ENCODE measurements around the gene FCHSD2. TPM values are rescaled to one million over a fixed set of nuclear protein-coding genes. Genes with fewer than 3 reads are reported as not detected.

FCHSD2 gene
- total RNA-seq, 1 donor from 2014 or later: 22.2 TPM

- H3K27me3 Mint-ChIP-seq (ENCODE audit: insufficient read depth, low read depth): no peaks in the 10 kb centered on the region
- H3K36me3 Mint-ChIP-seq: peaks cover 14% of the 10 kb centered on the region
These were observed 173.7 kb downstream of the FCHSD2 start for GRCh38 chr11:72968390-72968789.

GRCh38 chr11:72965672-72966071 is 176.4 kb downstream of the FCHSD2 start:
- H2AFZ ChIP-seq (replicated peaks): no peak overlapping the region
- H3K27ac ChIP-seq: no peak overlapping the region
- Mint-ChIP-seq H3K27me3 (ENCODE audit: insufficient read depth, low read depth) (no peaks in the 10 kb centered on the region), H3K36me3 (peaks cover 7% of the 10 kb centered on the region), H3K4me3 (no peak overlapping the region), H3K4me1 (peaks cover 2% of the 10 kb centered on the region), H3K27ac (no peak overlapping the region), H3K9me3 (no peaks in the 10 kb centered on the region)
- no peaks in the 10 kb centered on the region for H3F3A ChIP-seq (ENCODE audit: low read depth)
- no peak overlapping the region for H3K9ac ChIP-seq
- H3K4me1 ChIP-seq: no peaks in the 10 kb centered on the region
- DNase-seq (ENCODE audit: low spot score): no peak
- no peak for TF ChIP-seq EZH2 (IDR thresholded peaks at IDR 0.05)
- TF ChIP-seq CTCF (IDR thresholded peaks at IDR 0.05): no peak
- no peak for TF ChIP-seq EZH2phosphoT487 (IDR thresholded peaks at IDR 0.05)
- no peaks in the 10 kb centered on the region for H3K36me3 ChIP-seq
- no peaks in the 10 kb centered on the region for H3K9me3 ChIP-seq (ENCODE audit: low read depth)
- H3K27me3 ChIP-seq: no peaks in the 10 kb centered on the region
- no peak overlapping the region for H3K4me2 ChIP-seq
- no peak overlapping the region for H3K4me3 ChIP-seq
- H4K20me1 ChIP-seq (ENCODE audit: low read depth): no peaks in the 10 kb centered on the region
- H3K79me2 ChIP-seq (ENCODE audit: low read depth): no peaks in the 10 kb centered on the region

More at GRCh38 chr11:72968390-72968789, 173.7 kb downstream of the FCHSD2 start:
- Histone ChIP-seq H3K4me1 (no peaks in the 10 kb centered on the region), H3K9me3 (ENCODE audit: low read depth) (no peaks in the 10 kb centered on the region), H3K27ac (no peak overlapping the region), H3K79me2 (ENCODE audit: low read depth) (no peaks in the 10 kb centered on the region), H3K27me3 (no peaks in the 10 kb centered on the region), H3K9ac (no peak overlapping the region), H4K20me1 (ENCODE audit: low read depth) (no peaks in the 10 kb centered on the region), H3K4me2 (no peak overlapping the region), H3K36me3 (no peaks in the 10 kb centered on the region), H3K4me3 (no peak overlapping the region), H2AFZ (replicated peaks) (no peak overlapping the region), H3F3A (ENCODE audit: low read depth) (no peaks in the 10 kb centered on the region)
- H3K4me1 Mint-ChIP-seq: peaks cover 9% of the 10 kb centered on the region
- no peaks in the 10 kb centered on the region for H3K9me3 Mint-ChIP-seq
- no peak overlapping the region for H3K27ac Mint-ChIP-seq
- TF ChIP-seq EZH2phosphoT487 (IDR thresholded peaks at IDR 0.05): no peak
- TF ChIP-seq CTCF (IDR thresholded peaks at IDR 0.05): no peak
- TF ChIP-seq EZH2 (IDR thresholded peaks at IDR 0.05): no peak
- DNase-seq (ENCODE audit: low spot score): no peak
- no peak overlapping the region for H3K4me3 Mint-ChIP-seq

- H3K4me1 ChIP-seq: no peaks in the 10 kb centered on the region
- Mint-ChIP-seq H3K36me3 (peaks cover 7% of the 10 kb centered on the region), H3K27me3 (ENCODE audit: insufficient read depth, low read depth) (no peaks in the 10 kb centered on the region), H3K4me1 (peaks cover 2% of the 10 kb centered on the region), H3K27ac (no peak overlapping the region), H3K4me3 (no peak overlapping the region), H3K9me3 (no peaks in the 10 kb centered on the region)
- no peak overlapping the region for H3K9ac ChIP-seq
- no peak for TF ChIP-seq EZH2phosphoT487 (IDR thresholded peaks at IDR 0.05)
- no peak for TF ChIP-seq CTCF (IDR thresholded peaks at IDR 0.05)
- H4K20me1 ChIP-seq (ENCODE audit: low read depth): no peaks in the 10 kb centered on the region
- no peak overlapping the region for H3K27ac ChIP-seq
- H2AFZ ChIP-seq (replicated peaks): no peak overlapping the region
- no peaks in the 10 kb centered on the region for H3K27me3 ChIP-seq
- H3K36me3 ChIP-seq: no peaks in the 10 kb centered on the region
- H3K79me2 ChIP-seq (ENCODE audit: low read depth): no peaks in the 10 kb centered on the region
- no peak overlapping the region for H3K4me2 ChIP-seq
- no peaks in the 10 kb centered on the region for H3F3A ChIP-seq (ENCODE audit: low read depth)
- no peak for DNase-seq (ENCODE audit: low spot score)
- no peaks in the 10 kb centered on the region for H3K9me3 ChIP-seq (ENCODE audit: low read depth)
- H3K4me3 ChIP-seq: no peak overlapping the region
These were observed 179.4 kb downstream of the FCHSD2 start for GRCh38 chr11:72962717-72963116.
